Measurements from ENCODE around the gene SLIT3. TPM values are rescaled to one million over a fixed set of nuclear protein-coding genes. Genes with fewer than 3 reads are reported as not detected.

The SLIT3 gene
- total RNA-seq, 1 donor from 2014 or later, result 70.0 TPM

DNA sequence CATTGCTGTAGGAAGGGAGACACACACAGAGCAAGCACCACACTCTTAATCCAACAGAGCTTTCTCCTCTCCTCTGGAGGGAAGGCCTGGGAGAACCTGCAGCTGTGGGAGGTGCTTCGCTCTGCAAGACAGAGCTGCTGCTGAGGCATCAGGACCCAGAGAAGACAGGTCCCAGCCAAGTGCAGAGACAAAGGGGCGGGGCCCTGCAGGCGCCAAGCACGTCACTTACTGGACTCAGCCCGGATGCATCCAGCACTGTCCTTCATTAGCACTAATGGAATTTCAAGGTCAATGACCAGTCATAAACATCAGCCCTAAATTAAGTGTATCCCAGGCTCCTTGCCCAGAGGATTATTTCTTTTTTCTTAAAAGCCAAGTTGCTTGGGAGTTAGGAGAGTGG, 384.7 kb downstream of the SLIT3 start:
- Histone ChIP-seq H3K4me3 (no peak overlapping the region), H3K9me3 (no peaks in the 10 kb centered on the region), H3K27ac (no peak overlapping the region), H3K4me1 (peaks cover 8% of the 10 kb centered on the region), H3K27me3 (peaks cover 10% of the 10 kb centered on the region), H3K36me3 (no peaks in the 10 kb centered on the region)
- DNase-seq (peak; percentile 67), ATAC-seq (peak; percentile 58)
- TF ChIP-seq, protein P1, sequence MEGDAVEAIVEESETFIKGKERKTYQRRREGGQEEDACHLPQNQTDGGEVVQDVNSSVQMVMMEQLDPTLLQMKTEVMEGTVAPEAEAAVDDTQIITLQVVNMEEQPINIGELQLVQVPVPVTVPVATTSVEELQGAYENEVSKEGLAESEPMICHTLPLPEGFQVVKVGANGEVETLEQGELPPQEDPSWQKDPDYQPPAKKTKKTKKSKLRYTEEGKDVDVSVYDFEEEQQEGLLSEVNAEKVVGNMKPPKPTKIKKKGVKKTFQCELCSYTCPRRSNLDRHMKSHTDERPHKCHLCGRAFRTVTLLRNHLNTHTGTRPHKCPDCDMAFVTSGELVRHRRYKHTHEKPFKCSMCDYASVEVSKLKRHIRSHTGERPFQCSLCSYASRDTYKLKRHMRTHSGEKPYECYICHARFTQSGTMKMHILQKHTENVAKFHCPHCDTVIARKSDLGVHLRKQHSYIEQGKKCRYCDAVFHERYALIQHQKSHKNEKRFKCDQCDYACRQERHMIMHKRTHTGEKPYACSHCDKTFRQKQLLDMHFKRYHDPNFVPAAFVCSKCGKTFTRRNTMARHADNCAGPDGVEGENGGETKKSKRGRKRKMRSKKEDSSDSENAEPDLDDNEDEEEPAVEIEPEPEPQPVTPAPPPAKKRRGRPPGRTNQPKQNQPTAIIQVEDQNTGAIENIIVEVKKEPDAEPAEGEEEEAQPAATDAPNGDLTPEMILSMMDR (IDR thresholded peaks at IDR 0.05), result no peak
- intact Hi-C loops (cut with DNase I), result no loop called here

DNA sequence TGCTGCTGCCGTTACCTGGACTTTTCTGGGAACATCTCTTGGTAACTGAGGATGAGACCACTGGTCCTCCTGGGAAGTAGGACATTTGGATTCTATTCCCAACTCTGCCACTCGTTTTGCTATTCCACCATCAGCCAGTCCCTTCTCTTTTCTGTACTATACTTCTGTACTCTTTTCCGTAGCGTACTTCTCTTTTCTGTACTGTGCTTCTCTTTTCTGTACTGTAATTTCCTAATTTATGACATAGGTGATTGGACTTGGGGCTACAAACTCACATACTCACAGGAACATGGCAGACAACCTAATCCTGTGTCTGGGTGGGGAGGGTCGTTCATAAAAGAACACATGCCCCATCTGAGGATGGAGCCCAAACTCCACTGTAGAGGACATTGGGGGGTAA, 386.4 kb downstream of the SLIT3 start:
- intact Hi-C loops (cut with DNase I), result no loop called here
- H3K27ac ChIP-seq, result no peak overlapping the region
- H3K36me3 ChIP-seq, result no peaks in the 10 kb centered on the region
- H3K4me1 ChIP-seq, result peaks cover 4% of the 10 kb centered on the region
- TF ChIP-seq, protein P1 (IDR thresholded peaks at IDR 0.05), result no peak
- DNase-seq (no peak), ATAC-seq (peak; percentile 61)
- H3K4me3 ChIP-seq, result no peak overlapping the region
- no peaks in the 10 kb centered on the region for H3K9me3 ChIP-seq
- no peaks in the 10 kb centered on the region for H3K27me3 ChIP-seq

DNA sequence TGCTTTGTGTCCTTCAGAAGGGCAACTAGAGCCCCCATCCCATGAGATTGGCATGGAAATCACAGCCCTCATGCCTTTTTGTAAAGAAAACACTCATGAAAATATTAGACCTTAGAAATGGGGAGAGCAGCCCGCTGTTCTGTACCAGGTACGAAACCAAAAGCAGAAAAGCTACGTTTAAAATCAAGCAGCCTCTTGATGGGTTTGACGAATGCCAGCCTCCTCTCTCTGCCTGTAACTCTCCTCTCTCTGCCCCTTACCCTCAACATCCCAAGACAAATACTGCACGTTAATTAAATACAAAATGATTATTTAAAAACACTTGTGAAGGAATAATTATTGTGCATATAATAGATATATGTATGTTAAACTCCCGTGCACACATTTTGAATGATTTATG, 390.1 kb downstream of the SLIT3 start:
- TF ChIP-seq, protein P1 (IDR thresholded peaks at IDR 0.05), result no peak
- no peak for ATAC-seq
- Histone ChIP-seq H3K27ac (no peak overlapping the region), H3K4me3 (no peak overlapping the region), H3K9me3 (no peaks in the 10 kb centered on the region), H3K27me3 (no peaks in the 10 kb centered on the region), H3K36me3 (no peaks in the 10 kb centered on the region), H3K4me1 (no peaks in the 10 kb centered on the region)
- intact Hi-C loops (cut with DNase I), result no loop called here
- DNase-seq, result no peak

DNA sequence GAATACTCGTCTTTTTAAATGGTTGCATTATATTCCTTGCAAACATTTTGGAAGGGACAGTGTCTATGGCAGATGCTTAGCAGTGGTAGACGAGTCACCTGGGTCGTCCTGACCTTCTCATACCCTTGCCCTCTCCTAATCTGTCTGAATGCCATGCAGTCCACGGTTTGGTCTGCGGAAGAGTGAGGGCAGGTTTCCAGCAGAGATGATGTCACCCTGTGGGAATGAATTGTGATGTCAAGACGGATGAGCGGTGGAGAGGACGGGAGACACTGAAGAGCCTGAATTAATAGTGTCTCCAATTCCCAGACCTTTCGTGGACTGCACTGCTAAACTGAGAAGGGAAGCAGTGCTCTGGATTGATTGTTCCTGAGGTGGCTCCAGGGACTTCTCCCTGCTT, 392.7 kb downstream of the SLIT3 start:
- Histone ChIP-seq H3K27me3 (no peaks in the 10 kb centered on the region), H3K36me3 (no peaks in the 10 kb centered on the region), H3K9me3 (no peaks in the 10 kb centered on the region), H3K4me1 (no peaks in the 10 kb centered on the region), H3K4me3 (no peak overlapping the region), H3K27ac (no peak overlapping the region)
- no peak for ATAC-seq
- intact Hi-C loops (cut with DNase I), result no loop called here
- no peak for DNase-seq
- TF ChIP-seq, protein P1 (IDR thresholded peaks at IDR 0.05), result no peak

DNA sequence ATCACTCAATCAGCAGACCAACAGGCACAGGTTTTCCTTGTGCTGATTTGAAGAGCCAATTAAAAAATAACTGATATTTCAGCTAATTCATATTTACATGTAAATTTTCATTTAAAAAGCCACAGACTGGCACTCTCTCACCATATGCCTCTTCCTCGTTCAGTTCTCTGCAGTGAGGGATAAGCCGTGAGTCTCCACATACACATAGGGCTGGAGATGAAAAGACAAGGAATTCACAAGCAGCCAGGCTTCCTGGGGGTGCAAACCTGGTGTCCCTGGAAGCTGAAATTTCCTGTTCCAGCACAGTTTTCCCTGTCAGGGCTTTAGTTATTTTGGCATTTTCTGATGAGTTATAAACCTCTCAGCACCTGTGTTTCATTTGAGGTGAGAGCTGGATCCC, 397.9 kb downstream of the SLIT3 start:
- intact Hi-C loops (cut with DNase I), result no loop called here
- Histone ChIP-seq H3K4me1 (no peaks in the 10 kb centered on the region), H3K4me3 (no peak overlapping the region), H3K27me3 (no peaks in the 10 kb centered on the region), H3K9me3 (no peaks in the 10 kb centered on the region), H3K27ac (no peak overlapping the region), H3K36me3 (no peaks in the 10 kb centered on the region)
- ATAC-seq (no peak), DNase-seq (no peak)
- TF ChIP-seq, protein P1 (IDR thresholded peaks at IDR 0.05), result no peak

DNA sequence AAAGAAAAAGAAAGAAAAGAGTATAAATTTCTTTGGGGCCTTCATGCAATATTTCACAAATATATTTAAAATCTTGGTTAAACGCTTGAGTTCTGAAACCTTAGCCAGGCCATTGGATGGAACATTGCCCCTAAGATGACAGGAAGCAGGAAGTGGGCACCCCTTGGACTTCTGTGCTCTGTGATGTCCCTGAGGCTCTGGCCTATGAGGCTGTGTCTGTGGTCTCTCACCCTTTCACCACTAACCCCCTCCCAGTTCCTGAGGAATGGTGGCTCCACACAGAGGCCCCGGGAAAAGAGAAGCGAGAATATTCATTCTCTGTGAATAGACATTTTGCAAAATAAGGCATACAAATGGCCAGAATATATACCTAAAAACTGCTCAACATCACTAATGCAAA, 401.3 kb downstream of the SLIT3 start:
- ATAC-seq, result no peak
- no peaks in the 10 kb centered on the region for H3K36me3 ChIP-seq
- intact Hi-C loops (cut with DNase I), result no loop called here
- H3K27me3 ChIP-seq, result peaks cover 4% of the 10 kb centered on the region
- H3K27ac ChIP-seq, result no peak overlapping the region
- TF ChIP-seq, protein P1 (IDR thresholded peaks at IDR 0.05), result no peak
- no peaks in the 10 kb centered on the region for H3K4me1 ChIP-seq
- no peaks in the 10 kb centered on the region for H3K9me3 ChIP-seq
- H3K4me3 ChIP-seq, result no peak overlapping the region
- DNase-seq, result no peak

Data from upper lobe of right lung (tissue), 1 donor.